ENCODE results near the gene SUN3.

DNA sequence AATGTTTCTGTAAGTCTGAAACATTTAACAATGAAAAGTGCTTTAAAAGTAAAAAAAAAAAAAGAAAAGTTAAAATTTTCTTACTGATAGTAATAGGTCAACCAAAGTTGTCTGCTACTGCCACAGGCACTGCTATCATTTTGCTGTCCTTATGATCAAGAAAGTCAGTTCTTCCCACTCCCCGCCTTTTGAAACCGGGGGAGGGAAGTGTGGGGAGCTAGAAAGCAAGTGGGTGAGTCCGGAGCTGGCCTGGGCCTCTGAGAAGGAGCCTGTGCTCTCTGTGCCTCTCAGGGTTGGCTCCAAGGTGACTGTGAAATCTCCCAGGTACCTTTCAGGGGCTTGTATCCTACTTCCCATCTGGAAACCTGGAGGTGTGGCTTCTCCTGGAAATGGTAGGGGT is 13.7 kb upstream of the SUN3 start:
- TF ChIP-seq, protein P1, sequence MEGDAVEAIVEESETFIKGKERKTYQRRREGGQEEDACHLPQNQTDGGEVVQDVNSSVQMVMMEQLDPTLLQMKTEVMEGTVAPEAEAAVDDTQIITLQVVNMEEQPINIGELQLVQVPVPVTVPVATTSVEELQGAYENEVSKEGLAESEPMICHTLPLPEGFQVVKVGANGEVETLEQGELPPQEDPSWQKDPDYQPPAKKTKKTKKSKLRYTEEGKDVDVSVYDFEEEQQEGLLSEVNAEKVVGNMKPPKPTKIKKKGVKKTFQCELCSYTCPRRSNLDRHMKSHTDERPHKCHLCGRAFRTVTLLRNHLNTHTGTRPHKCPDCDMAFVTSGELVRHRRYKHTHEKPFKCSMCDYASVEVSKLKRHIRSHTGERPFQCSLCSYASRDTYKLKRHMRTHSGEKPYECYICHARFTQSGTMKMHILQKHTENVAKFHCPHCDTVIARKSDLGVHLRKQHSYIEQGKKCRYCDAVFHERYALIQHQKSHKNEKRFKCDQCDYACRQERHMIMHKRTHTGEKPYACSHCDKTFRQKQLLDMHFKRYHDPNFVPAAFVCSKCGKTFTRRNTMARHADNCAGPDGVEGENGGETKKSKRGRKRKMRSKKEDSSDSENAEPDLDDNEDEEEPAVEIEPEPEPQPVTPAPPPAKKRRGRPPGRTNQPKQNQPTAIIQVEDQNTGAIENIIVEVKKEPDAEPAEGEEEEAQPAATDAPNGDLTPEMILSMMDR (IDR thresholded peaks at IDR 0.05 in 4 of 5, conservative IDR thresholded peaks at IDR 0.05 in 1 of 5) = no peak
- no peak for TF ChIP-seq POLR2A (IDR thresholded peaks at IDR 0.05)
